GM18499 (cell line): ENCODE results near the gene CYP2C18.
"Not testable (repeated sequence)": the region's sequence is repeated elsewhere in the genome, so short reads cannot be mapped to it uniquely, and the experiment has no call there.

Experiments
- ATAC-seq: cut with Tn5 transposase; IDR thresholded peaks from one replicate; pipeline ENCODE4 v1.9.1; 2021; ENCODE audit warnings: moderate number of reproducible peaks; ENCODE audit not compliant: insufficient read depth, unreplicated experiment

CYP2C18 gene

DNA sequence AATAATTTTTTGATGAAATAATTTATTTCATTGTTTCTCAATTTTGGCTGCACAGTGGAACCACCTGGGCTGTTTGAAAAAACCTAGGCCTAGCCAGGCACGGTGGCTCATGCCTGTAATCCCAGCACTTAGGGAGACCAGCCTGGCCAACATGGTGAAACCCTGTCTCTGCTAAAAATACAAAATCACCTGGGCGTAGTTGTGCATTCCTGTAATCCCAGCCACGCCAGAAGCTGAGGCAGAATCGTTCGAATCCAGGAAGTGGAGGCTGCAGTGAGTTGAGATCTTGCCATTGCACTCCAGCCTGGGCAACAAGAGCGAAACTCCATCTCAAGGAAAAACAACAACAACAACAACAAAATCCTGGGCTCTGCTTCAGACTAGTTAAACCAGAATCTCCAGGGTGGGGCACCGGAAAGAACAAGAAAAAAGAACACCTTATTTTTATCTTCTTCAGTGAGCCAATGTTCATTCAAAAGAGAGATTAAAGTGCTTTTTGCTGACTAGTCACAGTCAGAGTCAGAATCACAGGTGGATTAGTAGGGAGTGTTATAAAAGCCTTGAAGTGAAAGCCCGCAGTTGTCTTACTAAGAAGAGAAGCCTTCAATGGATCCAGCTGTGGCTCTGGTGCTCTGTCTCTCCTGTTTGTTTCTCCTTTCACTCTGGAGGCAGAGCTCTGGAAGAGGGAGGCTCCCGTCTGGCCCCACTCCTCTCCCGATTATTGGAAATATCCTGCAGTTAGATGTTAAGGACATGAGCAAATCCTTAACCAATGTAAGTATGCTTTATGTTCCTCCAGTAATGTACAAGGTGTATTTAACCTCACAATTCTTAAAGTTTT, at the start of gene CYP2C18:
TSS of gene CYP2C18 (plus strand) at position 516 of the 841 bp plus-strand sequence. CDS start at position 607, 91 bp downstream.
- ATAC-seq: no peak

DNA sequence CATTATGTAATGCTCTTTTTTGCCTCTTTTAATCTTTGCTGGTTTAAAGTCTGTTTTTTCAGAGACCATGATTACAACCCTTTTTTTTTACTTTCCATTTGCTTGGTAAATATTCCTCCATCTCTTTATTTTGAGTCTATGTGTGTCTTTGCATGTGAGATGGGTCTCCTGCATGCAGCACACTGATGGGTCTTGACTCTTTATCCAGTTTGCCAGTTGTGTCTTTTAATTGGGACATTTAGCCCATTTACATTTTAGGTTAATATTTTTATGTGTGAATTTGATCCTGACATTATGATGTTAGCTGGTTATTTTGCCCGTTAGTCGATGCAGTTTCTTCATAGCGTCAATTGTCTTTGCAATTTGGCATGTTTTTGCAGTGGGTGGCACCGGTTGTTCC, 45.4 kb upstream of the CYP2C18 start:
- not testable (repeated sequence) for ATAC-seq

- ATAC-seq: no peak
Observed at GRCh38 chr10:94639902-94640301, 43.6 kb upstream of the CYP2C18 start.

DNA sequence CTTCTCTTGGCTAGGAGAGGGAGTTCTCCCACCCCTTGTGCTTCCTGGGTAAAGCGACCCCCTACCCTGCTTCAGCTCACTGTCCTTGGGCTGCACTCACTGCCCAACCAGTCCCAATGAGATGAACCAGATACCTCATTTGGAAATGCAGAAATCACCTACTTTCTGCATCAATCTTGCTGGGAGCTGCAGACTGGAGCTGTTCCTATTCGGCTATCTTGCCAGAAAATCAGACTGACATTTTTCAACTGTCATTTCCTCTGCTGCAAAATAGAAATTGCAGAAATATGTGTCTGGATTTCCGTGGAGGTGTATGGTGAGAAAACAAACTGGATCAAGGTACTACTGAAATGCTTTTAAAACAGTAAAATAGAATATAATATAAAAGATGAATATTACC, 43.0 kb upstream of the CYP2C18 start:
- ATAC-seq: no peak

- no peak for ATAC-seq
Observed at GRCh38 chr10:94641480-94641879, 42.0 kb upstream of the CYP2C18 start.

GRCh38 chr10:94644352-94644751, 39.2 kb upstream of the CYP2C18 start:
- no peak for ATAC-seq

- ATAC-seq: no peak
Observed at GRCh38 chr10:94645285-94645684, 38.2 kb upstream of the CYP2C18 start.

- ATAC-seq: not testable (repeated sequence)
Observed at GRCh38 chr10:94655201-94655600, 28.3 kb upstream of the CYP2C18 start.

GRCh38 chr10:94663061-94663460, 20.5 kb upstream of the CYP2C18 start:
- ATAC-seq: not testable (repeated sequence)

DNA sequence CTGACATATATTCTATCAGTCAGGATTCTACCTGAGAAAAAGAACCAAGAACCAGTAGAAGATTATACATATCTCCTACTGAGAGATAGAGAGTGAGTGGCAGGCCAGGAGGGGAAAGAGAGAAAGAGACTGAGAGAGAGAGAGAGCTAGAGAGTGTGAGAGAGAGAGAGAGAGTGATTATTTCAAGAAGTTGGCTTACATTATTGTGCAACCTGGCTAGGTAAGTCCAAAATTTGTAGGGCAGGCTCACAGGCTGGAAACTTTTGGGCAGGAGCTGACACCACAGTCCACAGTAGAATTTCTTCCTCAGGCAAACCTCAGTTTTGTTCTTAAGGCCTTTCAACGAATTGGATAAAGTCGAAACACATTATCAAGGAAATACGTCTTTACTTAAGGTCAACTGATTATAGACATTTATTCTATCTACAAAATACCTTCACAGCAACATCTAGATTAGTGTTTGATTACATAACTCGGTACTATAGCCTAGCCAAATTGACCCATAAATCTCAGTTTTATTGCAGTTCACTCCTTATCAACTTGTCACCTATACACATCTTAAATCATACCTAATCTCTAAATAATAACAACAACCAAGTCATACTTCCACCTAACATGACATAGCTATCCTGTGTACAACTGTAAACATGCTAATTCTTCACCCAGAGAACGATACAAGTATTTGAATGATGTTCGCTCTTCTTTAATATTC, 17.0 kb upstream of the CYP2C18 start:
- ATAC-seq: no peak

DNA sequence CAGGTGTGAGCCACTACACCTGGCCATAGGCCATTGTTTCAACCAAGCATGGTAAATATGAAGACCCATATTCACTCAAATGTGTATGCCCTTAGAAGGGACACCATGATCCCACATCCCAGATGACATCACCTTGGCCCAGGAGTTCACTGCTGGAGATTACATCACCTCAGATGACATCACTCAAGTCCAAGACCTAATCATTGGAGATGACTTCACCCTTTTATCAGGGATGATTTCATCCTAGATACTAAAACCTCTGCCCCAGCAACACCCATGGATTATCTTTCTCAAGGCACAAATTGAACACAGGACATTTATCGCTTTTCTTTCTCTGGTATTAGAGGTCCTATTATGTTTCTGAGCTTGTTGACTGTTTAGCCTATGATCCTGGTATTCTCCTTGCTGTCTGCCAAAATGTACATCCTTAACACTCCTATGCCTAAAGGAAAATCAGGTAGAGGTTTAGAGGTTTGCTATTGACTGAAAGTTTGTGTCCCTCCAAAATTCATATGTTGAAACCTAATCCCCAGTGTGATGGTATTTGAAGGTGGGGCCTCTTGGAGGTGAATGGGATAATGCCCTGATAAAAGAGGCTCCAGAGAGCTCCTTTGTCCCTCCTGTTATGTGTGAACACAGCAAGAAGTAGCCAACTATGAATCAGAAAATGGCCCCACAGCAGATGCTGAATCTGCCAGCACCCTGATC, 9.8 kb upstream of the CYP2C18 start:
- ATAC-seq: no peak

DNA sequence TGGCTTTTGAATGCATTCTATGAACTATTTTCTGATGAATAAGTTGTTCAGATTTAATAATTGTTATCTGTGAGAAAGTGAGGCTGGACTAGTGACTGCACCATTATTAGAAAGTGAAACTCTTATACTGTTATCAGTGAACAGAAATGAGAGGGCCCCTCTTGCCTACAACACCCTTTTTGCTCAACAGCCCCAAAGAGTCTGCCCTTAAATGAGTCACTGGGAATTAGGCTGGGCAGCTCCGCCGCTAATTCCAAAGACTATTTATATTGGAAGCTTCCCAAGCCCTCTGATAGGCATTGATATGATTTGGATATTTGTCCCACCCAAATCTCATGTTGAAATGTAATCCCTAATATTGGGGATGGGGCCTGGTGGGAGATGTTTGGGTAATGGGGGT, 7.0 kb upstream of the CYP2C18 start:
- ATAC-seq: no peak

GRCh38 chr10:94677691-94678090, 5.8 kb upstream of the CYP2C18 start:
- no peak for ATAC-seq

GRCh38 chr10:94678475-94678874, 5.1 kb upstream of the CYP2C18 start:
- ATAC-seq: no peak

DNA sequence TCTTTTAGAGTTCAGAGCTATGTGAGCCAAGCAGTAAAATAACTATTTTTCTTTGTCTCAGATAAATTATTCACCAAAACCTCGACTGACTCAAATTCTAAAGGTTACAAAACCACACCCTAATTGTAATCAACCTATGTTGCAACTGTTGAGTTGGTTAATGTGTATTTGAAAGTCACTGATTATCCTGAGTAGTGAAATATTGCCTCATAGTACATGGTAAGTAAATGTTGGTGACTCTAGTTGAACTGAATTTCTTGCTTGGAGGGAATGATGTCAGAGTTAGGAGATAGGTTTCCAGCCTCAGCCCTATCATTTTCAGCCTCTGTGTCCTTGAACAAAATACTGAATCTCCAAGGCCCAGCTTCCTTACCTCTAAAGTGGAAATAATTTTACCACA, 3.0 kb upstream of the CYP2C18 start:
- ATAC-seq: no peak

DNA sequence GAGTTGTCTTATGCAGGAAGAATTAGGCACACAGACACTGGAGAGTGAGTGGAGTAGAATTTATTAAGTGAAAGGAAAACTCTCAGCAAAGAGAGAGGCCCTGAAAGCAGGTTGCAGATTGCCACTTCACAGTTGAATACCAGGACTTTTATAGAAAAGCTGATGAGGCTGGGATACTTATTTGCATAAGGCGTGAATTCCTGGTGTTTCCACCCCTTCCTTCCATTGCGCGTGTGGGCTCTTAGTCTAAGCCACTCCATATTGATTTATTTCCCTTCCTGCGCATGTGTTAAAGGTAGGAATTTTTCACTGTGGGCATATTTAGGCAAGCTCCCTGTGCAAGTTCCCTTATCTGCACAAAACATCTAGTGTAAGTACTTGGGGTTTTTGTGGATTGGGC, 893 bp upstream of the CYP2C18 start:
- not testable (repeated sequence) for ATAC-seq

GRCh38 chr10:94687625-94688248, 4.2 kb downstream of the CYP2C18 start:
- no peak for ATAC-seq

DNA sequence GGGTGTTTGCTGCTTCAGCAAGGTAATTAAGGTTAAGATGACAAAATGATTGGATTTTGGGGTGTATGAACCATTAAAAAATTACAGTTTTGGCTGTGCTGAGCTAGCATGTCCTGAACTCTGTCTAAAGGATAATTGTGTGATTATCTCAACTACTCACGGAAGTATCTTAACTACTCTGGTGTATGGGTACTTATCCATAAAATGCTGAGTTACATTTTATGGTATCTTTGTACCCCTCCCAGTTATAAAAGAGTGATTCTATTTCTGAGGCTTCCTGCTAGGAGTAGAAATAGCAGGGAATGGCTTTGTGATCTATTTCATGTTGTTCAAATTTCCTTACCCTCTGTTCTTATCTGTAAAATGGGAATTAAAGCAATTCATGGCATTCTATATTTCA, 22.6 kb downstream of the CYP2C18 start:
- ATAC-seq: no peak

GRCh38 chr10:94710578-94710977, 27.0 kb downstream of the CYP2C18 start:
- no peak for ATAC-seq

GRCh38 chr10:94725871-94726270, 42.3 kb downstream of the CYP2C18 start:
- no peak for ATAC-seq

GRCh38 chr10:94735197-94735596, 51.7 kb downstream of the CYP2C18 start:
- no peak for ATAC-seq
